ENCODE data around the gene SND1. TPM values are rescaled to one million over a fixed set of nuclear protein-coding genes. Genes with fewer than 3 reads are reported as not detected.
A peak's percentile ranks its signal among the peaks of the same experiment; 100 is the strongest.

The SND1 gene
- polyA plus RNA-seq, 4 donors: 47.2 to 148 (median 92.2) TPM

GRCh38 chr7:127792528-127793342, 140.7 kb downstream of the SND1 start:
- DNase-seq (peak; percentile 37 to 52), FAIRE-seq (no peak)
- Histone ChIP-seq H3K27ac (ENCODE audit: low read depth in 1 of 3, low read length in 2 of 3) (no peak overlapping the region), H3K4me3 (ENCODE audit: low read depth in 1 of 3, low read length in 3 of 3) (no peak overlapping the region), H3K36me3 (ENCODE audit: control insufficient read depth in 3 of 3, insufficient read depth in 2 of 3, low read depth in 1 of 3, low read length in 3 of 3) (peaks cover 0 to 5% (median 0%) of the 10 kb centered on the region in 3 donors), H3K27me3 (ENCODE audit: control insufficient read depth in 3 of 3, insufficient read depth in 3 of 3, low read length in 3 of 3) (no peaks in the 10 kb centered on the region), H3K9me3 (ENCODE audit: control insufficient read depth in 2 of 2, insufficient read depth in 1 of 2, low read depth in 1 of 2, low read length in 1 of 2) (no peaks in the 10 kb centered on the region), H3K4me1 (ENCODE audit: control insufficient read depth in 3 of 3, insufficient read depth in 2 of 3, low read depth in 1 of 3, low read length in 2 of 3) (peaks cover 0 to 3% (median 0%) of the 10 kb centered on the region in 3 donors)
- 94 to 98% (median 96%) methylated on average over 5 of the region's 5 CpGs for WGBS, 3 donors

- FAIRE-seq (no peak), DNase-seq (no peak)
- 84 to 92% (median 85%) methylated on average over 4 of the region's 4 CpGs for WGBS, 3 donors
- H3K4me1 ChIP-seq (ENCODE audit: control insufficient read depth in 3 of 3, insufficient read depth in 2 of 3, low read depth in 1 of 3, low read length in 2 of 3): peaks cover 0 to 3% (median 0%) of the 10 kb centered on the region in 3 donors
- H3K4me3 ChIP-seq (ENCODE audit: low read depth in 1 of 3, low read length in 3 of 3): no peak overlapping the region
- no peaks in the 10 kb centered on the region for H3K9me3 ChIP-seq (ENCODE audit: control insufficient read depth in 2 of 2, insufficient read depth in 1 of 2, low read depth in 1 of 2, low read length in 1 of 2)
- H3K27me3 ChIP-seq (ENCODE audit: control insufficient read depth in 3 of 3, insufficient read depth in 3 of 3, low read length in 3 of 3): no peaks in the 10 kb centered on the region
- no peak overlapping the region for H3K27ac ChIP-seq (ENCODE audit: low read depth in 1 of 3, low read length in 2 of 3)
- peaks cover 0 to 5% (median 0%) of the 10 kb centered on the region in 3 donors for H3K36me3 ChIP-seq (ENCODE audit: control insufficient read depth in 3 of 3, insufficient read depth in 2 of 3, low read depth in 1 of 3, low read length in 3 of 3)
Observed at GRCh38 chr7:127793582-127793981, 141.6 kb downstream of the SND1 start.

- no peaks in the 10 kb centered on the region for H3K27me3 ChIP-seq (ENCODE audit: control insufficient read depth in 3 of 3, insufficient read depth in 3 of 3, low read length in 3 of 3)
- no peak for FAIRE-seq
- 89 to 96% (median 92%) methylated on average over 1 of the region's 1 CpG for WGBS, 3 donors
Observed at GRCh38 chr7:127794136-127794535, 142.1 kb downstream of the SND1 start.

GRCh38 chr7:127794551-127794950, 142.6 kb downstream of the SND1 start:
- no peak overlapping the region for H3K4me3 ChIP-seq (ENCODE audit: low read depth in 1 of 3, low read length in 3 of 3)
- H3K27me3 ChIP-seq (ENCODE audit: control insufficient read depth in 3 of 3, insufficient read depth in 3 of 3, low read length in 3 of 3): no peaks in the 10 kb centered on the region
- FAIRE-seq (no peak), DNase-seq (no peak)
- WGBS, 3 donors: 86 to 96% (median 95%) methylated on average over 4 of the region's 4 CpGs
- H3K9me3 ChIP-seq (ENCODE audit: control insufficient read depth in 2 of 2, insufficient read depth in 1 of 2, low read depth in 1 of 2, low read length in 1 of 2): no peaks in the 10 kb centered on the region
- H3K36me3 ChIP-seq (ENCODE audit: control insufficient read depth in 3 of 3, insufficient read depth in 2 of 3, low read depth in 1 of 3, low read length in 3 of 3): peaks cover 0 to 5% (median 0%) of the 10 kb centered on the region in 3 donors
- peaks cover 0 to 3% (median 0%) of the 10 kb centered on the region in 3 donors for H3K4me1 ChIP-seq (ENCODE audit: control insufficient read depth in 3 of 3, insufficient read depth in 2 of 3, low read depth in 1 of 3, low read length in 2 of 3)
- no peak overlapping the region for H3K27ac ChIP-seq (ENCODE audit: low read depth in 1 of 3, low read length in 2 of 3)

More at GRCh38 chr7:127794136-127794535, 142.1 kb downstream of the SND1 start:
- no peak for DNase-seq
- Histone ChIP-seq H3K4me1 (ENCODE audit: control insufficient read depth in 3 of 3, insufficient read depth in 2 of 3, low read depth in 1 of 3, low read length in 2 of 3) (peaks cover 0 to 3% (median 0%) of the 10 kb centered on the region in 3 donors), H3K4me3 (ENCODE audit: low read depth in 1 of 3, low read length in 3 of 3) (no peak overlapping the region), H3K27ac (ENCODE audit: low read depth in 1 of 3, low read length in 2 of 3) (no peak overlapping the region), H3K9me3 (ENCODE audit: control insufficient read depth in 2 of 2, insufficient read depth in 1 of 2, low read depth in 1 of 2, low read length in 1 of 2) (no peaks in the 10 kb centered on the region), H3K36me3 (ENCODE audit: control insufficient read depth in 3 of 3, insufficient read depth in 2 of 3, low read depth in 1 of 3, low read length in 3 of 3) (peaks cover 0 to 5% (median 0%) of the 10 kb centered on the region in 3 donors)

GRCh38 chr7:127798023-127798422, 146.0 kb downstream of the SND1 start:
- H3K4me1 ChIP-seq (ENCODE audit: control insufficient read depth in 3 of 3, insufficient read depth in 2 of 3, low read depth in 1 of 3, low read length in 2 of 3): peaks cover 0 to 3% (median 0%) of the 10 kb centered on the region in 3 donors
- no peak overlapping the region for H3K4me3 ChIP-seq (ENCODE audit: low read depth in 1 of 3, low read length in 3 of 3)
- H3K36me3 ChIP-seq (ENCODE audit: control insufficient read depth in 3 of 3, insufficient read depth in 2 of 3, low read depth in 1 of 3, low read length in 3 of 3): no peaks in the 10 kb centered on the region
- WGBS, 3 donors: 73 to 88% (median 81%) methylated on average over 3 of the region's 3 CpGs
- no peak for FAIRE-seq
- no peaks in the 10 kb centered on the region for H3K9me3 ChIP-seq (ENCODE audit: control insufficient read depth in 2 of 2, insufficient read depth in 1 of 2, low read depth in 1 of 2, low read length in 1 of 2)
- H3K27me3 ChIP-seq (ENCODE audit: control insufficient read depth in 3 of 3, insufficient read depth in 3 of 3, low read length in 3 of 3): no peaks in the 10 kb centered on the region
- no peak for DNase-seq
- H3K27ac ChIP-seq (ENCODE audit: low read depth in 1 of 3, low read length in 2 of 3): no peak overlapping the region

GRCh38 chr7:127798769-127799372, 146.9 kb downstream of the SND1 start:
- WGBS, 3 donors: 82 to 93% (median 87%) methylated on average over 6 of the region's 6 CpGs

GRCh38 chr7:127799535-127800305, 147.7 kb downstream of the SND1 start:
- no peak for DNase-seq
- Histone ChIP-seq H3K4me1 (ENCODE audit: control insufficient read depth in 3 of 3, insufficient read depth in 2 of 3, low read depth in 1 of 3, low read length in 2 of 3) (peaks cover 0 to 3% (median 0%) of the 10 kb centered on the region in 3 donors), H3K36me3 (ENCODE audit: control insufficient read depth in 3 of 3, insufficient read depth in 2 of 3, low read depth in 1 of 3, low read length in 3 of 3) (no peaks in the 10 kb centered on the region), H3K27ac (ENCODE audit: low read depth in 1 of 3, low read length in 2 of 3) (no peak overlapping the region), H3K27me3 (ENCODE audit: control insufficient read depth in 3 of 3, insufficient read depth in 3 of 3, low read length in 3 of 3) (no peaks in the 10 kb centered on the region), H3K9me3 (ENCODE audit: control insufficient read depth in 2 of 2, insufficient read depth in 1 of 2, low read depth in 1 of 2, low read length in 1 of 2) (no peaks in the 10 kb centered on the region), H3K4me3 (ENCODE audit: low read depth in 1 of 3, low read length in 3 of 3) (no peak overlapping the region)
- 76 to 81% (median 77%) methylated on average over 4 of the region's 4 CpGs for WGBS, 3 donors
- no peak for FAIRE-seq

More at GRCh38 chr7:127798769-127799372, 146.9 kb downstream of the SND1 start:
- DNase-seq (no peak), FAIRE-seq (no peak)
- Histone ChIP-seq H3K36me3 (ENCODE audit: control insufficient read depth in 3 of 3, insufficient read depth in 2 of 3, low read depth in 1 of 3, low read length in 3 of 3) (no peaks in the 10 kb centered on the region), H3K4me3 (ENCODE audit: low read depth in 1 of 3, low read length in 3 of 3) (no peak overlapping the region), H3K9me3 (ENCODE audit: control insufficient read depth in 2 of 2, insufficient read depth in 1 of 2, low read depth in 1 of 2, low read length in 1 of 2) (no peaks in the 10 kb centered on the region), H3K27ac (ENCODE audit: low read depth in 1 of 3, low read length in 2 of 3) (no peak overlapping the region), H3K27me3 (ENCODE audit: control insufficient read depth in 3 of 3, insufficient read depth in 3 of 3, low read length in 3 of 3) (no peaks in the 10 kb centered on the region), H3K4me1 (ENCODE audit: control insufficient read depth in 3 of 3, insufficient read depth in 2 of 3, low read depth in 1 of 3, low read length in 2 of 3) (peaks cover 0 to 3% (median 0%) of the 10 kb centered on the region in 3 donors)

GRCh38 chr7:127802845-127803244, 150.9 kb downstream of the SND1 start:
- Histone ChIP-seq H3K9me3 (ENCODE audit: control insufficient read depth in 2 of 2, insufficient read depth in 1 of 2, low read depth in 1 of 2, low read length in 1 of 2) (no peaks in the 10 kb centered on the region), H3K4me1 (ENCODE audit: control insufficient read depth in 3 of 3, insufficient read depth in 2 of 3, low read depth in 1 of 3, low read length in 2 of 3) (no peaks in the 10 kb centered on the region), H3K27me3 (ENCODE audit: control insufficient read depth in 3 of 3, insufficient read depth in 3 of 3, low read length in 3 of 3) (no peaks in the 10 kb centered on the region), H3K4me3 (ENCODE audit: low read depth in 1 of 3, low read length in 3 of 3) (no peak overlapping the region), H3K27ac (ENCODE audit: low read depth in 1 of 3, low read length in 2 of 3) (no peak overlapping the region), H3K36me3 (ENCODE audit: control insufficient read depth in 3 of 3, insufficient read depth in 2 of 3, low read depth in 1 of 3, low read length in 3 of 3) (peaks cover 2 to 8% (median 4%) of the 10 kb centered on the region in 3 donors)
- 87 to 98% (median 88%) methylated on average over 5 of the region's 5 CpGs for WGBS, 3 donors
- no peak for FAIRE-seq
- no peak for DNase-seq
